OCI-M1 (cell line): ENCODE measurements around the gene CNPPD1.
A peak's percentile ranks its signal among the peaks of the same experiment; 100 is the strongest.

Source experiments
- DNase-seq: peaks from one replicate; lab custom pipeline; 2025; lab: John Stamatoyannopoulos, UW

CNPPD1 gene

GRCh38 chr2:219122202-219122980, 54.3 kb downstream of the CNPPD1 start:
- DNase-seq, result peak; percentile 64
